HL-60 (cell line): Measurements from ENCODE around the gene MSN.

Experiments
- DNase-seq, 2 experiments: peaks; one replicate each; pipeline ENCODE4 v3.0.0-alpha.2; 2010 to 2020; ENCODE audit warnings: low read depth in 1 of 2, low spot score in 1 of 2
- H3K27ac ChIP-seq: fragments of 250-450 bp; sonication (Bioruptor Pico); replicated peaks from 2 replicates; pipeline ENCODE4 v1.5.1; 2020; ENCODE audit warnings: mild to moderate bottlenecking, moderate library complexity
- H3K27me3 ChIP-seq: fragments of 250-450 bp; sonication (Bioruptor Pico); 2 replicates; pipeline ENCODE4 v1.5.1; 2021; ENCODE audit warnings: mild to moderate bottlenecking, moderate library complexity; ENCODE audit not compliant: insufficient read depth, poor library complexity, severe bottlenecking
- H3K4me3 ChIP-seq: replicated peaks from 2 replicates; pipeline ENCODE4 v1.5.1; 2011; ENCODE audit warnings: mild to moderate bottlenecking, control low read depth, low read length; ENCODE audit not compliant: insufficient read depth
- CTCF ChIP-seq: IDR thresholded peaks from one replicate; pipeline ENCODE4 v1.5.1; 2011; ENCODE audit warnings: low read length, control low read depth, inconsistent platforms; ENCODE audit not compliant: insufficient read depth
- GABPA ChIP-seq: IDR thresholded peaks from 2 replicates; pipeline ENCODE4 v1.6.1; 2012; ENCODE audit warnings: low read depth
- POLR2AphosphoS5 ChIP-seq: IDR thresholded peaks from 2 replicates; pipeline ENCODE4 v1.6.1; 2012; ENCODE audit warnings: low read depth
- SPI1 ChIP-seq: IDR thresholded peaks from 2 replicates; pipeline ENCODE4 v1.6.1; 2012; ENCODE audit warnings: low read depth, mild to moderate bottlenecking, borderline replicate concordance
- TF ChIP-seq, protein P1 (sequence below): IDR thresholded peaks from 2 replicates; pipeline ENCODE4 v1.6.1; 2012; ENCODE audit warnings: low read depth; ENCODE audit not compliant: insufficient replicate concordance

Gene MSN

DNA sequence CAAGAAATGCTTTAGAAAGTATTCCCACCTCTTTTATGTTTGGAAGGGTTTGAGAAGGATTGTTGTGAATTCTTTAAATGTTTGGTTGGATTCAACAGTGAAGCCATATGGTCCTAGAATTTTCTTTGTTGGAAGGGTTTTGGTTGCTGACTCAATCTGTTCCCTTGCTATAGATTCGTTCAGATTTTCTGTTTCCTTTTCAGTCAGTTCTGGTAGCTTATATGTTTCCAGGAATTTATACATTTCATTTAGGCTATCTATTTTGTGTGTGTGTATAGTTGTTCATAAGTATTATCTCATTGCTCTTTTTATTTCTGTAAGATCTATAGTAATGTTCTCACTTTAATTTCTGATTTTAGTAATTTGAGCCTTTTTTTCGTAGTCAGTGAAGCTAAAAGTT, 114.4 kb downstream of the MSN start:
- H3K27me3 ChIP-seq = no peaks in the 10 kb centered on the region
- no peak for DNase-seq
- TF ChIP-seq GABPA (no peak), SPI1 (no peak), CTCF (no peak), POLR2AphosphoS5 (no peak)
- TF ChIP-seq, protein P1, sequence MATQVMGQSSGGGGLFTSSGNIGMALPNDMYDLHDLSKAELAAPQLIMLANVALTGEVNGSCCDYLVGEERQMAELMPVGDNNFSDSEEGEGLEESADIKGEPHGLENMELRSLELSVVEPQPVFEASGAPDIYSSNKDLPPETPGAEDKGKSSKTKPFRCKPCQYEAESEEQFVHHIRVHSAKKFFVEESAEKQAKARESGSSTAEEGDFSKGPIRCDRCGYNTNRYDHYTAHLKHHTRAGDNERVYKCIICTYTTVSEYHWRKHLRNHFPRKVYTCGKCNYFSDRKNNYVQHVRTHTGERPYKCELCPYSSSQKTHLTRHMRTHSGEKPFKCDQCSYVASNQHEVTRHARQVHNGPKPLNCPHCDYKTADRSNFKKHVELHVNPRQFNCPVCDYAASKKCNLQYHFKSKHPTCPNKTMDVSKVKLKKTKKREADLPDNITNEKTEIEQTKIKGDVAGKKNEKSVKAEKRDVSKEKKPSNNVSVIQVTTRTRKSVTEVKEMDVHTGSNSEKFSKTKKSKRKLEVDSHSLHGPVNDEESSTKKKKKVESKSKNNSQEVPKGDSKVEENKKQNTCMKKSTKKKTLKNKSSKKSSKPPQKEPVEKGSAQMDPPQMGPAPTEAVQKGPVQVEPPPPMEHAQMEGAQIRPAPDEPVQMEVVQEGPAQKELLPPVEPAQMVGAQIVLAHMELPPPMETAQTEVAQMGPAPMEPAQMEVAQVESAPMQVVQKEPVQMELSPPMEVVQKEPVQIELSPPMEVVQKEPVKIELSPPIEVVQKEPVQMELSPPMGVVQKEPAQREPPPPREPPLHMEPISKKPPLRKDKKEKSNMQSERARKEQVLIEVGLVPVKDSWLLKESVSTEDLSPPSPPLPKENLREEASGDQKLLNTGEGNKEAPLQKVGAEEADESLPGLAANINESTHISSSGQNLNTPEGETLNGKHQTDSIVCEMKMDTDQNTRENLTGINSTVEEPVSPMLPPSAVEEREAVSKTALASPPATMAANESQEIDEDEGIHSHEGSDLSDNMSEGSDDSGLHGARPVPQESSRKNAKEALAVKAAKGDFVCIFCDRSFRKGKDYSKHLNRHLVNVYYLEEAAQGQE = no peak
- no peak overlapping the region for H3K4me3 ChIP-seq
- no peak overlapping the region for H3K27ac ChIP-seq

DNA sequence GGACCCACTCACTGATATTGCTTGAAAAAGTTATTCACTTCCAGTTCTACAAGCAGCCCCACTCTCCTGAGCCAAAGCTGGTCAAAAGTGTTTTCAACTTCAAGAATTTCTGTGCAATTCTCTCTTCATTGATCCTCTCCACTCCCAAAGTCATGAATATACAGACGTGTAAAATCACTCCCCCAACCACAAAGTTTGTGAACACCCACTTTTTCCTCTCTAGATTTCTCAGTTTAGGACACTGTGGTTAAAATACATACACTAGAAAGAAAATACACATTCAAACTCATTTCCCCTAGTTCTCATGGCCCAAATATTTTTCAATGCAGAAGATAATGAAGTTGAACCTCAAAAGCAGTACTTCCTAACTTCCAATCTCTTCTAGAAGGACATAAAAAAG, 116.3 kb downstream of the MSN start:
- no peak for TF ChIP-seq CTCF
- TF ChIP-seq SPI1 = no peak
- no peak for DNase-seq
- no peaks in the 10 kb centered on the region for H3K27me3 ChIP-seq
- H3K4me3 ChIP-seq = no peak overlapping the region
- H3K27ac ChIP-seq = no peak overlapping the region
